Transverse colon (tissue), 4 donors: ENCODE measurements around the gene COQ8B. TPM values are rescaled to one million over a fixed set of nuclear protein-coding genes. Genes with fewer than 3 reads are reported as not detected.
A peak's percentile ranks its signal among the peaks of the same experiment; 100 is the strongest.

ENCODE experiments used
- DNase-seq: peaks from one replicate; pipeline ENCODE4 v3.0.0-alpha.2; 2019
- H3K27ac ChIP-seq, 4 donors: fragments of 200-600 bp; sonication (generic); 2 replicates each; pipeline ENCODE4 v1.5.1; 2016 to 2018; ENCODE audit warnings: inconsistent platforms in 4 of 4
- H3K27me3 ChIP-seq: fragments of 200-600 bp; sonication (generic); 2 replicates; pipeline ENCODE4 v1.5.1; 2017; ENCODE audit warnings: inconsistent platforms
- H3K36me3 ChIP-seq, 4 donors: fragments of 200-600 bp; sonication (generic); 2 replicates each; pipeline ENCODE4 v1.5.1; 2017 to 2019; ENCODE audit warnings: inconsistent platforms in 4 of 4
- H3K4me1 ChIP-seq, 4 donors: fragments of 200-600 bp; sonication (generic); 2 replicates each; pipeline ENCODE4 v1.5.1; 2017 to 2020; ENCODE audit warnings: inconsistent platforms in 4 of 4
- H3K4me3 ChIP-seq, 4 donors: fragments of 200-600 bp; sonication (generic); 1 replicate in 1 of 4; 2 replicates in 3 of 4; pipeline versions ENCODE4 v1.5.1 to v1.6.1; 2017 to 2019; ENCODE audit warnings: inconsistent platforms in 4 of 4
- H3K9me3 ChIP-seq, 2 donors: fragments of 200-600 bp; sonication (generic); 2 replicates each; pipeline ENCODE4 v1.5.1; 2017 to 2019; ENCODE audit warnings: inconsistent platforms in 2 of 2
- CTCF ChIP-seq, 5 experiments: fragments of 200-600 bp in 3 of 5; fragments of 450-650 bp in 2 of 5; sonication (generic) in 3 of 5; IDR thresholded peaks; 1 replicate in 2 of 5; 2 replicates in 3 of 5; pipeline ENCODE4 v1.5.1; 2016 to 2017; ENCODE audit warnings: antibody characterized with exemption in 5 of 5, inconsistent platforms in 3 of 5, mild to moderate bottlenecking in 2 of 5, moderate library complexity in 1 of 5
- EP300 ChIP-seq: sonication (generic); formaldehyde crosslinking; IDR thresholded peaks from one replicate; pipeline ENCODE4 v1.6.1; 2017; ENCODE audit warnings: antibody characterized with exemption, low read depth
- POLR2A ChIP-seq: fragments of 450-650 bp; IDR thresholded peaks from one replicate; pipeline ENCODE4 v1.6.1; 2016; ENCODE audit warnings: antibody characterized with exemption, mild to moderate bottlenecking, moderate library complexity
- POLR2AphosphoS5 ChIP-seq, 3 donors: sonication (generic); formaldehyde crosslinking; IDR thresholded peaks; one replicate each; pipeline ENCODE4 v1.6.1; 2016; ENCODE audit warnings: antibody characterized with exemption in 3 of 3
- WGBS, 2 donors: methylation state at CpG; one replicate each; pipeline ENCODE4 v1.1.5; 2018; ENCODE audit warnings: low coverage in 1 of 2; 5-methylcytosine and 5-hydroxymethylcytosine counted together
- in situ Hi-C, 4 donors: fragments of 200-750 bp; cut with MboI; loops; one replicate each; pipeline versions ENCODE4 v1.15.0 to v1.15.1; 2017; ENCODE audit warnings: low sequenced_read_pairs in 3 of 4, low pct_ligation_motif_present in 1 of 4, low pct_unique_long_range_greater_than_20kb in 1 of 4
- intact Hi-C: fragments of 100-400 bp; cut with DNase I; formaldehyde crosslinking; loops from one replicate; pipeline ENCODE4 v1.15.1; 2023; ENCODE audit warnings: low total_unique reads
- total RNA-seq, 4 donors: library from RNA; depleted of rRNA; stranded (reverse); fragments of >200 nt; gene quantifications; one replicate each; pipeline ENCODE4 v1.1.0, GENCODE V29; 2016

Gene COQ8B
- total RNA-seq, 4 donors from 2014 or later = 15.3 to 41.2 (median 36.5) TPM

GRCh38 chr19:40705950-40706619 lies 10.6 kb downstream of the COQ8B start:
- Histone ChIP-seq H3K27ac (no peak overlapping the region), H3K36me3 (peaks cover 0 to 38% (median 13%) of the 10 kb centered on the region in 4 donors), H3K27me3 (no peaks in the 10 kb centered on the region), H3K4me3 (no peak overlapping the region), H3K4me1 (no peaks in the 10 kb centered on the region), H3K9me3 (no peaks in the 10 kb centered on the region)
- 54 to 91% methylated on average over 2 to 7 of the region's 7 CpGs for WGBS, 2 donors
- intact Hi-C loops (no loop called here), in situ Hi-C loops (loop anchor here in 1 of 4 donors (25.0 kb wide), 1 partner anchor 106 kb away; no protein-coding TSS in a partner anchor)
- TF ChIP-seq CTCF (IDR thresholded peaks at IDR 0.05) = no peak
- no peak for TF ChIP-seq EP300
- no peak for TF ChIP-seq POLR2A
- no peak for DNase-seq

- intact Hi-C loops (no loop called here), in situ Hi-C loops (loop anchor here in 1 of 4 donors (25.0 kb wide), 1 partner anchor 107 kb away; no protein-coding TSS in a partner anchor)
- Histone ChIP-seq H3K9me3 (no peaks in the 10 kb centered on the region), H3K36me3 (peaks cover 0 to 32% (median 13%) of the 10 kb centered on the region in 4 donors), H3K27me3 (no peaks in the 10 kb centered on the region), H3K4me3 (no peak overlapping the region), H3K27ac (no peak overlapping the region), H3K4me1 (no peaks in the 10 kb centered on the region)
- WGBS, 2 donors = 95% methylated on average over 9 of the region's 9 CpGs; no CpG with 5 or more reads in 1 of the 2 donors
- DNase-seq = no peak
- TF ChIP-seq POLR2A (no peak), POLR2AphosphoS5 (IDR thresholded peaks at IDR 0.05) (no peak), CTCF (IDR thresholded peaks at IDR 0.05) (no peak), EP300 (no peak)
Observed at GRCh38 chr19:40705362-40705651, 11.4 kb downstream of the COQ8B start.

- TF ChIP-seq POLR2AphosphoS5 (IDR thresholded peaks at IDR 0.05) (no peak), EP300 (no peak), CTCF (IDR thresholded peaks at IDR 0.05) (no peak), POLR2A (no peak)
- intact Hi-C loops (no loop called here), in situ Hi-C loops (loop anchor here in 1 of 4 donors (25.0 kb wide), 1 partner anchor 108 kb away; no protein-coding TSS in a partner anchor)
- no peak overlapping the region for H3K27ac ChIP-seq
- H3K4me3 ChIP-seq = no peak overlapping the region
- no peak for DNase-seq
- peaks cover 0 to 26% (median 13%) of the 10 kb centered on the region in 4 donors for H3K36me3 ChIP-seq
- H3K4me1 ChIP-seq = no peaks in the 10 kb centered on the region
- H3K9me3 ChIP-seq = no peaks in the 10 kb centered on the region
- 91% methylated on average over 18 of the region's 18 CpGs; no CpG with 5 or more reads in 1 of the 2 donors for WGBS, 2 donors
- H3K27me3 ChIP-seq = no peaks in the 10 kb centered on the region
Observed at GRCh38 chr19:40704491-40705361, 12.0 kb downstream of the COQ8B start.

GRCh38 chr19:40703029-40703755 lies 13.5 kb downstream of the COQ8B start:
- DNase-seq = no peak
- intact Hi-C loops = no loop called here
- in situ Hi-C loops = loop anchor here in 1 of 4 donors (25.0 kb wide), 1 partner anchor 109 kb away; no protein-coding TSS in a partner anchor
- Histone ChIP-seq H3K9me3 (no peaks in the 10 kb centered on the region), H3K4me1 (no peaks in the 10 kb centered on the region), H3K27me3 (no peaks in the 10 kb centered on the region), H3K27ac (peak overlapping the region in 2 of 4 donors; percentile 35 to 55), H3K36me3 (peaks cover 0 to 20% (median 9%) of the 10 kb centered on the region in 4 donors), H3K4me3 (no peak overlapping the region)
- TF ChIP-seq EP300 (no peak), POLR2A (no peak), CTCF (IDR thresholded peaks at IDR 0.05) (no peak), POLR2AphosphoS5 (IDR thresholded peaks at IDR 0.05) (no peak)
- WGBS, 2 donors = 77 to 88% methylated on average over 4 to 24 of the region's 24 CpGs
